Cardiac muscle cell (in vitro differentiated cells and primary cell): Measurements from ENCODE around the gene F2RL2. TPM values are rescaled to one million over a fixed set of nuclear protein-coding genes. Genes with fewer than 3 reads are reported as not detected.

Source experiments
- DNase-seq, 2 donors: peaks; one replicate each; pipeline versions ENCODE4 v3.0.0 to v3.0.0-alpha.2; 2010 to 2017; ENCODE audit warnings: low read depth in 1 of 2, low spot score in 1 of 2
- H3K27ac ChIP-seq: fragments of 200-600 bp; sonication (generic); 2 replicates; pipeline ENCODE4 v1.5.1; 2016
- H3K27me3 ChIP-seq: fragments of 200-600 bp; sonication (generic); 2 replicates; pipeline ENCODE4 v1.6.0; 2016; ENCODE audit warnings: control low read depth
- H3K36me3 ChIP-seq: fragments of 200-600 bp; sonication (generic); 2 replicates; pipeline ENCODE4 v1.5.1; 2016; ENCODE audit warnings: control low read depth
- H3K4me1 ChIP-seq: fragments of 200-600 bp; sonication (generic); 2 replicates; pipeline ENCODE4 v1.8.1; 2017; ENCODE audit warnings: low read depth, mild to moderate bottlenecking, mixed run types
- H3K4me3 ChIP-seq: fragments of 200-600 bp; sonication (generic); 2 replicates; pipeline ENCODE4 v1.5.1; 2016; ENCODE audit warnings: mild to moderate bottlenecking
- H3K9me3 ChIP-seq: fragments of 200-600 bp; sonication (generic); 2 replicates; pipeline ENCODE4 v1.5.1; 2017; ENCODE audit warnings: low read depth, mild to moderate bottlenecking, control low read depth
- CTCF ChIP-seq: IDR thresholded peaks from 2 replicates; pipeline ENCODE4 v1.5.1; 2012; ENCODE audit warnings: low read depth, mild to moderate bottlenecking, low read length
- polyA plus RNA-seq: library from polyadenylated mRNA; unstranded; fragments of >200 nt; fragmentation: Nextera tagmentation; extraction: Ambion mirVana; gene quantifications from 2 replicates; pipeline ENCODE4 v1.2.1, GENCODE V29; 2016
- total RNA-seq: library from RNA; depleted of rRNA; stranded (reverse); fragments of >200 nt; gene quantifications from 2 replicates; pipeline ENCODE4 v1.2.3, GENCODE V29; 2016

Gene F2RL2
- total and polyA plus RNA-seq, 2 experiments from 2014 or later: 0.32 to 0.98 TPM

- H3K27me3 ChIP-seq: no peaks in the 10 kb centered on the region
- DNase-seq: no peak
- no peak overlapping the region for H3K27ac ChIP-seq
- peaks cover 4% of the 10 kb centered on the region for H3K4me1 ChIP-seq
- no peak overlapping the region for H3K4me3 ChIP-seq
- H3K36me3 ChIP-seq: no peaks in the 10 kb centered on the region
- no peak for TF ChIP-seq CTCF
- no peaks in the 10 kb centered on the region for H3K9me3 ChIP-seq
These were observed 33.9 kb upstream of the F2RL2 start for GRCh38 chr5:76657091-76657490.

GRCh38 chr5:76652809-76653414 lies 29.7 kb upstream of the F2RL2 start:
- Histone ChIP-seq H3K36me3 (no peaks in the 10 kb centered on the region), H3K9me3 (no peaks in the 10 kb centered on the region), H3K27me3 (no peaks in the 10 kb centered on the region), H3K4me3 (no peak overlapping the region), H3K27ac (no peak overlapping the region), H3K4me1 (peaks cover 4% of the 10 kb centered on the region)
- no peak for DNase-seq
- no peak for TF ChIP-seq CTCF

- no peak for TF ChIP-seq CTCF
- H3K4me3 ChIP-seq: no peak overlapping the region
These were observed 25.9 kb upstream of the F2RL2 start for GRCh38 chr5:76649140-76649539.

GRCh38 chr5:76643371-76643770 lies 20.2 kb upstream of the F2RL2 start:
- TF ChIP-seq CTCF: no peak
- no peaks in the 10 kb centered on the region for H3K9me3 ChIP-seq
- no peak for DNase-seq
- H3K4me3 ChIP-seq: no peak overlapping the region
- H3K36me3 ChIP-seq: no peaks in the 10 kb centered on the region
- H3K27ac ChIP-seq: no peak overlapping the region
- no peaks in the 10 kb centered on the region for H3K4me1 ChIP-seq
- no peaks in the 10 kb centered on the region for H3K27me3 ChIP-seq

More at GRCh38 chr5:76649140-76649539, 25.9 kb upstream of the F2RL2 start:
- H3K36me3 ChIP-seq: no peaks in the 10 kb centered on the region
- H3K27me3 ChIP-seq: no peaks in the 10 kb centered on the region
- H3K9me3 ChIP-seq: no peaks in the 10 kb centered on the region
- no peak for DNase-seq
- no peak overlapping the region for H3K27ac ChIP-seq
- H3K4me1 ChIP-seq: no peaks in the 10 kb centered on the region

GRCh38 chr5:76642390-76643040 lies 19.3 kb upstream of the F2RL2 start:
- no peaks in the 10 kb centered on the region for H3K36me3 ChIP-seq
- H3K9me3 ChIP-seq: no peaks in the 10 kb centered on the region
- no peaks in the 10 kb centered on the region for H3K27me3 ChIP-seq
- peak in 1 of 2 donors; percentile 35 for DNase-seq
- TF ChIP-seq CTCF: no peak
- H3K4me1 ChIP-seq: no peaks in the 10 kb centered on the region
- H3K27ac ChIP-seq: no peak overlapping the region
- no peak overlapping the region for H3K4me3 ChIP-seq
